Parathyroid adenoma (tissue), 2 donors: Measurements from ENCODE around the gene C10orf120.

Experiments
- H2AFZ ChIP-seq: fragments of 300-600 bp; sonication (generic); one replicate; pipeline ENCODE4 v1.7.0; 2017; ENCODE audit warnings: antibody characterized with exemption, mild to moderate bottlenecking
- H3K27ac ChIP-seq: fragments of 300-600 bp; sonication (generic); one replicate; pipeline ENCODE4 v1.7.0; 2017
- H3K27me3 ChIP-seq: fragments of 300-600 bp; sonication (generic); one replicate; pipeline ENCODE4 v1.7.0; 2017; ENCODE audit warnings: low read length; ENCODE audit not compliant: control insufficient read depth, insufficient read depth
- H3K36me3 ChIP-seq: fragments of 300-600 bp; sonication (generic); one replicate; pipeline ENCODE4 v1.7.0; 2017; ENCODE audit warnings: low read length; ENCODE audit not compliant: control insufficient read depth, insufficient read depth
- H3K4me1 ChIP-seq: fragments of 300-600 bp; sonication (generic); one replicate; pipeline ENCODE4 v1.7.0; 2017; ENCODE audit warnings: control low read depth
- H3K4me2 ChIP-seq: fragments of 300-600 bp; sonication (generic); one replicate; pipeline ENCODE4 v1.7.0; 2017; ENCODE audit warnings: low read length
- H3K4me3 ChIP-seq: fragments of 300-600 bp; sonication (generic); one replicate; pipeline ENCODE4 v1.7.0; 2017; ENCODE audit warnings: low read depth, low read length
- H3K79me2 ChIP-seq: fragments of 300-600 bp; sonication (generic); one replicate; pipeline ENCODE4 v1.7.0; 2017; ENCODE audit warnings: control low read depth
- H3K9ac ChIP-seq: fragments of 300-600 bp; sonication (generic); one replicate; pipeline ENCODE4 v1.7.0; 2017; ENCODE audit warnings: mild to moderate bottlenecking
- H3K9me3 ChIP-seq: fragments of 300-600 bp; sonication (generic); one replicate; pipeline ENCODE4 v1.7.0; 2017; ENCODE audit warnings: low read length; ENCODE audit not compliant: control insufficient read depth
- CTCF ChIP-seq: fragments of 300-600 bp; sonication (generic); IDR thresholded peaks from one replicate; pipeline ENCODE4 v1.7.0; 2017; ENCODE audit warnings: antibody characterized with exemption, mild to moderate bottlenecking
- donor health status: primary hyperparathyroidism.

C10orf120 gene

DNA sequence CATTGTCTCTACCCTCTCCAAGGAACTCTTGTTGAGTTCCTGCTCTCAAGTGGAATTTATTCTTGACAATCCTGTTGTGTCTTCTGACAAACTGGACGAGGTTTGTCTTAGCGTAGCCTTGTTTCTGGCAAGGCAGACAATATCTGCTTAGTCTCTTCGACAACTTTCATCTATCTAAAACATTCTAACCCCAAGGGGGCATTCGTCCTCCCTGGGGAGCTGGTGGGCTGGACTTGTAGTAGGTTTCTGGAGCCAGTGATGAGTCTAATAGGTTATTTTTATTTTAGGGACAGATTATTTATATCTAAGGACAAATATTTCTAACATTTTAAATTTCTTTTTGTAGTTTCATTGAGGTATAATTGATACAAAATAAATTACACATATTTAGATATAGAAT, 7.3 kb upstream of the C10orf120 start:
- Histone ChIP-seq H3K4me3 (no peak overlapping the region), H3K4me1 (no peaks in the 10 kb centered on the region), H3K27ac (no peak overlapping the region), H3K9ac (no peak overlapping the region), H3K9me3 (no peaks in the 10 kb centered on the region), H2AFZ (no peak overlapping the region), H3K27me3 (no peaks in the 10 kb centered on the region), H3K4me2 (no peak overlapping the region), H3K79me2 (no peaks in the 10 kb centered on the region), H3K36me3 (no peaks in the 10 kb centered on the region)
- TF ChIP-seq CTCF: no peak

- Histone ChIP-seq H3K9ac (no peak overlapping the region), H3K27ac (no peak overlapping the region), H2AFZ (no peak overlapping the region), H3K4me3 (no peak overlapping the region), H3K9me3 (no peaks in the 10 kb centered on the region), H3K36me3 (no peaks in the 10 kb centered on the region), H3K4me1 (no peaks in the 10 kb centered on the region), H3K4me2 (no peak overlapping the region), H3K79me2 (no peaks in the 10 kb centered on the region), H3K27me3 (no peaks in the 10 kb centered on the region)
- no peak for TF ChIP-seq CTCF
These were observed 6.8 kb upstream of the C10orf120 start for GRCh38 chr10:122706467-122706866.

DNA sequence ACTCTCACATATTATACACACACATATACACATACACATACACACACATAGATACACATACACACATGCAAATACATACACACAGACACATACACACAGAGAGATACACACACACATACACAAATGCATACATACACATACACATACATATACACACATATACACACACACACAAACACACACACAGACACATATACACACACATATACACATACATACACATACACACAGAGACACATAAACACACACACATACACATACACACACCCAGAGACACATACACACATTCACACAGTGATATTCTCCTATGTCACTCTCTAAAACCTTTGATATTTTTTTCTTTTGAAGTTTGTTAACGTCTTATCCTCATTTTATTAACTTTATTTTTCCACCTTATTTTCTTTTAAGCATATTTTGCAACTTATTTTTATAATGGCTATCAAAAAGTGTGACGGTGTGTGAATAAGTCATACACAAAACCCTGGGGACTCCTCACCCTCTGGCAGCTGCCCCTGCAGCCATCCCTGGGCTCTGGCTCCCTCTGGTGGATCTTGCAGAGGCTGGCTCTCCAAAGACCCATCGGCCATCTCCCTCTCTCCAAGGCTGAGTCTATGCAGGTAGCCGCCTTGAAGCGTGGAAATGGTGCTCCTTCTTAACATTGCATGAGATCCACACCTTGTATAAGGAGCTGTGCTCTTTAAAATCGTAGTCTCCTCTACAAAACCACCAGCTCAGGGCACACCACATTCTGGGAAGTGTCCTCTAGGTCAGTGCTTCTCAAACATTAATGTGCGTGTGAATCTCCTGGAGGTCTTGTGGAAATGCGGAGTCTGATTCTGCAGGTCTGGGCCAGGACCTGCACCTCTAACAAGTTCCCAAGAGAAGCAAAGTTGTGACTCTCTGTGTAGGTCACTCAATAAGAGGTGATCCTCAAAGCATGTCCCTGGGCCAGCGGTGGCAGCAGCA, 4.1 kb upstream of the C10orf120 start:
- TF ChIP-seq CTCF: peak; percentile 65
- H3K27me3 ChIP-seq: no peaks in the 10 kb centered on the region

GRCh38 chr10:122702275-122702674, 2.6 kb upstream of the C10orf120 start:
- no peaks in the 10 kb centered on the region for H3K79me2 ChIP-seq
- H3K4me2 ChIP-seq: no peak overlapping the region
- no peaks in the 10 kb centered on the region for H3K9me3 ChIP-seq
- no peak overlapping the region for H3K9ac ChIP-seq
- TF ChIP-seq CTCF: no peak
- no peaks in the 10 kb centered on the region for H3K36me3 ChIP-seq
- H2AFZ ChIP-seq: no peak overlapping the region
- no peak overlapping the region for H3K4me3 ChIP-seq
- H3K27ac ChIP-seq: no peak overlapping the region
- no peaks in the 10 kb centered on the region for H3K27me3 ChIP-seq
- H3K4me1 ChIP-seq: no peaks in the 10 kb centered on the region

More for the DNA sequence above, 4.1 kb upstream of the C10orf120 start:
- Histone ChIP-seq H3K9me3 (no peaks in the 10 kb centered on the region), H3K4me1 (no peaks in the 10 kb centered on the region), H2AFZ (no peak overlapping the region), H3K4me3 (no peak overlapping the region), H3K4me2 (no peak overlapping the region), H3K9ac (no peak overlapping the region), H3K79me2 (no peaks in the 10 kb centered on the region), H3K36me3 (no peaks in the 10 kb centered on the region), H3K27ac (no peak overlapping the region)
